ENCODE results near the gene WNK2. TPM values are rescaled to one million over a fixed set of nuclear protein-coding genes. Genes with fewer than 3 reads are reported as not detected.

Gene WNK2
- total RNA-seq: 10 to 100 TPM in 3 of 4 donors, 1 to 10 TPM in 1; 6.2 to 31.9 (median 18.9) TPM

DNA sequence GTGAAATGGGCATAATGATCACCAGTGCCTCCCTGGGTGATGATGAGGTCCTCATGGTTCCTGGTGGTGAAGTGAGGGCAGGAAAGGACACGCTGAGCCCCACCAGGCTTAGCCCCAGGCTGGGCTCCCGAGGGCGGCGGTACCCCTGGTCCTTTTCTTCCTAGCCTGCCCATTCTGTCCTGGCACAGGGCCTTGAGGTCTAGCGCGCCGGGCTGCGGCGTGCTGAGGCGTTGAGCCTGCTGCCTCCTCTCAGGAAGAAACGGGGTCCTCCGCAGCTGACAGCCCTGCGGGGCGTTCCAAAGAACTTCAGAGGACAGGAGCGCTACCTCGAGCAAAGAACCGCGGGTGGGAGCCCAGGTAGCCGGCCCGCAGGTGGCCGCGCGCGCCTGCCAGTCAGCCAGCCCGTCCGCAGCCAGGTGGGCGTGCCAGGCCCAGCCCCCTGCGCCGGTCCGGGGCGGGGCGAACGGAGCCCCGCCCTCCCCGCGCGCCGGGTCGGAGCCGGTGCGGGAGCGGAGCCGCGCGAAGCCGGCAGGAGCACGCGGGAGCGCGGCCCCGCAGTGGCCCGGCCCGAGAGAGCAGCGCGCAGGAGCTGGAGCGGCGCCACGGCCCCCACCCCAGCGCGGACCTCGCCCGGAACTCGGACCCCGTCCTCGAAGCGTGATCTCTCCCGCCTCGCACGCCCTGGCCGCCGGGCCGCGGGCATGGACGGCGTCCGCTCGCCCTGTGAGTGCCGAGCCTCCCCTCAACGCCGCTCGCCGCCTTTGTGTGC lies at the start of gene WNK2:
WNK2 (plus strand) TSS at position 477 of the 769 bp plus-strand sequence. CDS start 791 bp downstream, outside the sequence.
- no peaks in the 10 kb centered on the region for H3K9me3 ChIP-seq
- peak in 1 of 2 donors; percentile 52 for DNase-seq
- H3K27ac ChIP-seq: no peak within 1 kb of the TSS
- H3K36me3 ChIP-seq: no peaks in the 10 kb centered on the region
- TF ChIP-seq, protein P1, sequence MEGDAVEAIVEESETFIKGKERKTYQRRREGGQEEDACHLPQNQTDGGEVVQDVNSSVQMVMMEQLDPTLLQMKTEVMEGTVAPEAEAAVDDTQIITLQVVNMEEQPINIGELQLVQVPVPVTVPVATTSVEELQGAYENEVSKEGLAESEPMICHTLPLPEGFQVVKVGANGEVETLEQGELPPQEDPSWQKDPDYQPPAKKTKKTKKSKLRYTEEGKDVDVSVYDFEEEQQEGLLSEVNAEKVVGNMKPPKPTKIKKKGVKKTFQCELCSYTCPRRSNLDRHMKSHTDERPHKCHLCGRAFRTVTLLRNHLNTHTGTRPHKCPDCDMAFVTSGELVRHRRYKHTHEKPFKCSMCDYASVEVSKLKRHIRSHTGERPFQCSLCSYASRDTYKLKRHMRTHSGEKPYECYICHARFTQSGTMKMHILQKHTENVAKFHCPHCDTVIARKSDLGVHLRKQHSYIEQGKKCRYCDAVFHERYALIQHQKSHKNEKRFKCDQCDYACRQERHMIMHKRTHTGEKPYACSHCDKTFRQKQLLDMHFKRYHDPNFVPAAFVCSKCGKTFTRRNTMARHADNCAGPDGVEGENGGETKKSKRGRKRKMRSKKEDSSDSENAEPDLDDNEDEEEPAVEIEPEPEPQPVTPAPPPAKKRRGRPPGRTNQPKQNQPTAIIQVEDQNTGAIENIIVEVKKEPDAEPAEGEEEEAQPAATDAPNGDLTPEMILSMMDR (IDR thresholded peaks at IDR 0.05): no peak
- TF ChIP-seq POLR2A (IDR thresholded peaks at IDR 0.05): peak in 1 of 2 donors; percentile 54
- H3K4me1 ChIP-seq: peaks cover 0 to 12% of the 10 kb centered on the region in 2 donors
- no peaks in the 10 kb centered on the region for H3K27me3 ChIP-seq
- intact Hi-C loops (cut with DNase I; ENCODE audit: low total_unique reads): no loop called here
- H3K4me3 ChIP-seq: peak within 1 kb of the TSS; percentile 23 to 44

GRCh38 chr9:93134740-93135444 lies 49.0 kb upstream of the WNK2 start:
- no peaks in the 10 kb centered on the region for H3K9me3 ChIP-seq
- intact Hi-C loops (cut with DNase I; ENCODE audit: low total_unique reads): no loop called here
- no peaks in the 10 kb centered on the region for H3K36me3 ChIP-seq
- peak overlapping the region; percentile 66 to 75 for H3K4me3 ChIP-seq
- H3K4me1 ChIP-seq: peaks cover 3 to 18% of the 10 kb centered on the region in 2 donors
- no peak for TF ChIP-seq POLR2A (IDR thresholded peaks at IDR 0.05)
- peak in 1 of 2 donors; percentile 22 for DNase-seq
- H3K27ac ChIP-seq: peak overlapping the region; percentile 94 to 98
- H3K27me3 ChIP-seq: no peaks in the 10 kb centered on the region

- no peak overlapping the region for H3K4me3 ChIP-seq
- no peaks in the 10 kb centered on the region for H3K9me3 ChIP-seq
- TF ChIP-seq, protein P1 (IDR thresholded peaks at IDR 0.05): no peak
- no peak for TF ChIP-seq POLR2A (IDR thresholded peaks at IDR 0.05)
- H3K27me3 ChIP-seq: no peaks in the 10 kb centered on the region
- peaks cover 3 to 12% of the 10 kb centered on the region in 2 donors for H3K4me1 ChIP-seq
- no peak overlapping the region for H3K27ac ChIP-seq
- no peaks in the 10 kb centered on the region for H3K36me3 ChIP-seq
- DNase-seq: no peak
- intact Hi-C loops (cut with DNase I; ENCODE audit: low total_unique reads): no loop called here
Measured at GRCh38 chr9:93136011-93136440, 47.9 kb upstream of the WNK2 start.

DNA sequence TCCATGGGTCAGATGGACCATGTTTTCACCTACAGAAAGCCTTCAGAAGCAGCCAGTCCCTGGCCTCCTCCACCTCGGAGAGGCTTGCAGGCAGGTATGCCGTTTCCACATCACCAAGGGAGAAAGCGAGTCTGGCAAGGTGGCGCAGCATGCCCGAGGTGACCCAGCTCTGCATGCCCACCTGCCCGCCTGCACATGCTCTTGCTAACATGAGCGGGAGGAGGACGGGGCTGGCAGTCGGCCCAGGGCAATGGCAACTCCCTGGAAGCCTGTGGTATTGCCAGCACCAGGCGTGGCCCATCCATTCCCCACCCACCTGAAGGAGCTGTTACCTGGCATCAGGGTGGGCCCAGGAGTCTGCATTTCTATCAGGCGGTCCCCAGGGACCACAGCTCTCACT lies 46.6 kb upstream of the WNK2 start:
- DNase-seq: no peak
- TF ChIP-seq, protein P1 (IDR thresholded peaks at IDR 0.05): no peak
- TF ChIP-seq POLR2A (IDR thresholded peaks at IDR 0.05): no peak
- Histone ChIP-seq H3K9me3 (no peaks in the 10 kb centered on the region), H3K4me1 (peaks cover 0 to 12% of the 10 kb centered on the region in 2 donors), H3K27me3 (no peaks in the 10 kb centered on the region), H3K4me3 (no peak overlapping the region), H3K36me3 (no peaks in the 10 kb centered on the region), H3K27ac (no peak overlapping the region)
- intact Hi-C loops (cut with DNase I; ENCODE audit: low total_unique reads): no loop called here

GRCh38 chr9:93138171-93138764 lies 45.7 kb upstream of the WNK2 start:
- intact Hi-C loops (cut with DNase I; ENCODE audit: low total_unique reads): no loop called here
- H3K27me3 ChIP-seq: no peaks in the 10 kb centered on the region
- DNase-seq: no peak
- no peaks in the 10 kb centered on the region for H3K36me3 ChIP-seq
- no peaks in the 10 kb centered on the region for H3K9me3 ChIP-seq
- H3K4me1 ChIP-seq: peaks cover 0 to 12% of the 10 kb centered on the region in 2 donors
- TF ChIP-seq, protein P1 (IDR thresholded peaks at IDR 0.05): no peak
- TF ChIP-seq POLR2A (IDR thresholded peaks at IDR 0.05): no peak
- H3K27ac ChIP-seq: no peak overlapping the region
- no peak overlapping the region for H3K4me3 ChIP-seq
